AG09309 (cell line): Measurements from ENCODE around the gene FXYD6.

Experiments used
- DNase-seq: peaks from one replicate; pipeline ENCODE4 v3.0.0-alpha.2; 2010; ENCODE audit warnings: low read depth
- H3K4me3 ChIP-seq: 2 replicates; pipeline ENCODE4 v1.5.1; 2011; ENCODE audit warnings: mild to moderate bottlenecking, low read depth, low read length, moderate library complexity; ENCODE audit not compliant: control insufficient read depth
- TF ChIP-seq, protein P1 (sequence below): IDR thresholded peaks from 2 replicates; pipeline ENCODE4 v1.5.1; 2011; ENCODE audit warnings: mild to moderate bottlenecking, low read depth, low read length, inconsistent platforms; ENCODE audit not compliant: insufficient read depth, control insufficient read depth; ENCODE audit errors: missing control alignments

FXYD6 gene

DNA sequence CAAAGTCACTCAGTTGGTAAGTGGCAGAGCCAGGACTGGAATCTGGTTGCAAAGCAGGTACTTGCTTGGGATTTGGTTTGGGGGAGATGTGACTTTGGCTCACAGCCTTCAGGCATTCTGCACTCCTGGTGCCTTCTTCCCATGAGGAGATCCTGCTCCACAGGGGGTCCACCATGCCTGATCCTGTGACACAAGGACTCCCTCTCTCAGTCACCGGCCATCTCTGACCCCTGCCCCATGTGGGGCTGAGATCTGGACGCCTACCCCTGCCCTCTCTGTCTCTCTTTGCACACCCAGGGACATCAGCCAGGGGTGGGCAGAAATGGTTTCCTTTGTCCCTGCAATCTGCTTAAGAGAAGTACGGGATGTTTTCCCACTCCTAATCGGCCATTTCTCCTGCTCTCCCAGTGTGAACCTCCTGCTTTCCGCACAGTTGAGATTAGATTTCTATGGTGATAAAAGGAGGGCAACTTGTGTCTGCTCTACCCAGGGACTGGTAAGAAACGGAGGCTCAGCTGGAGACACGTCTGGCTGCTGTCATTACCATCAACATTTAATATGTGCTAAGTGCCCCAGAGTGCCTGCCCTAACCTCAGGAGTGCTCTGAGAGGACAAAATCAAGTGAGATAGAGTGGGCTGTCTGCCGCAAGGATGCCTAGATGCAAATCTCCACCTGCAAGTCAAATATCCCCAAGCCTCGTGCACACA, 11.1 kb upstream of the FXYD6 start:
- TF ChIP-seq, protein P1, sequence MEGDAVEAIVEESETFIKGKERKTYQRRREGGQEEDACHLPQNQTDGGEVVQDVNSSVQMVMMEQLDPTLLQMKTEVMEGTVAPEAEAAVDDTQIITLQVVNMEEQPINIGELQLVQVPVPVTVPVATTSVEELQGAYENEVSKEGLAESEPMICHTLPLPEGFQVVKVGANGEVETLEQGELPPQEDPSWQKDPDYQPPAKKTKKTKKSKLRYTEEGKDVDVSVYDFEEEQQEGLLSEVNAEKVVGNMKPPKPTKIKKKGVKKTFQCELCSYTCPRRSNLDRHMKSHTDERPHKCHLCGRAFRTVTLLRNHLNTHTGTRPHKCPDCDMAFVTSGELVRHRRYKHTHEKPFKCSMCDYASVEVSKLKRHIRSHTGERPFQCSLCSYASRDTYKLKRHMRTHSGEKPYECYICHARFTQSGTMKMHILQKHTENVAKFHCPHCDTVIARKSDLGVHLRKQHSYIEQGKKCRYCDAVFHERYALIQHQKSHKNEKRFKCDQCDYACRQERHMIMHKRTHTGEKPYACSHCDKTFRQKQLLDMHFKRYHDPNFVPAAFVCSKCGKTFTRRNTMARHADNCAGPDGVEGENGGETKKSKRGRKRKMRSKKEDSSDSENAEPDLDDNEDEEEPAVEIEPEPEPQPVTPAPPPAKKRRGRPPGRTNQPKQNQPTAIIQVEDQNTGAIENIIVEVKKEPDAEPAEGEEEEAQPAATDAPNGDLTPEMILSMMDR = no peak
- no peak overlapping the region for H3K4me3 ChIP-seq
- DNase-seq = no peak

DNA sequence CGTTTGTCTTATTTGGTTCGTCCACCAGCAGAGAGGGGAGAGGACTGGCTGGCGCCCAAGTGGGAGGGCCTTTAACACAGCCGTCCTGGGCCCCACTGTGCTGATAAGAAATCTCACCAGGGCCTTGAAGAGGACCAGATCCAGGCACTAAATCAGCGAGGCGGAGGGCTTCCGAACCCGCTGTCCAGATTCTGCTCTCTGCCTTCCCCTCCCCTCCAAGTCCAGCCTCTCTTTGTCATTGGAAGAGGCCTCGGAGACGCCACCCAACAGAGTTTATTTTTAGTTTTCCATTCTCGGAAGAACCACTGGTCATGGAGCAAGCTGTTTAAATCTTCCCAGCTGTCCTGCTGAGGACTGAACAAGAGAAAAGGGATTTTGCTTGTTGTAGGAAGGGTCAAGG, 9.3 kb upstream of the FXYD6 start:
- TF ChIP-seq, protein P1 = no peak
- no peak overlapping the region for H3K4me3 ChIP-seq
- DNase-seq = no peak

DNA sequence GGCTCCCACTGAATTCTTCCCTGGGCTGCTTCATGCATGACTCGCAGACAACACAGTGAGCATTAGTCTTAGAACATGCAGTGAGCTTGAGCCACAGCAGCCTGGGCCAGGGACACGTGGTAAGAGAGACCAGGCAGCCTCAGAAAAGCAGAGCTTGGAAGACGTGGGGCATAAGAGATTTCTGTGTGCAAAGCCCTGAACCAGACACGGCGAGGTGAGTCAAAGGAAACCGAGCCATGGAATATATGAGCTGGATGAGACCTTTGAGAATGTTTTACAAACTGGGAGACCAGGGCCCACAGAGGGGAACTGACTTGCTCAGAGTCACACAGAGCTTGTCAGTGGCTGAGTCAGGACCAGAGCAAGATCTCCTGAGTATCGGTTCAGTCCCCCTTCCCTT, 8.5 kb upstream of the FXYD6 start:
- no peak overlapping the region for H3K4me3 ChIP-seq
- TF ChIP-seq, protein P1 = no peak
- DNase-seq = no peak

DNA sequence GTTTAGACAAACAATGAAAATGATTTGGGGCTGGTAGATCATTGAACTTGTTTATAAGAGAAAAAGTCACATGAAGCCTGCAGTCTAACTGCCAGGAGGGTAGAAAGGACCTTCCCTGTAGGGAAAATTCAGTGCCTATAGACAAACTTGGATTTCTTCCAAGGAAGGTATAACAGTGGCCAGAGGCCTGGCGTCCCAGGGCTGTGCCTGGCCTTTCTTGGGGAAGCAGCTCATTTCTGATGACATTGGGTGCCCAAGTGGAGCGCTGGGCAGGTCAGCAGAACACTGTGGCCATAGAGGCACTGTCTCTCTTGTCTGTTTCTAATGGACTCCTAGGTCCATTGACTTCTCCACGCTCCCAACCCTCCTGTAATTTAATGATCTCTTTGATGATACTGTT, 6.6 kb upstream of the FXYD6 start:
- no peak overlapping the region for H3K4me3 ChIP-seq
- DNase-seq = no peak
- TF ChIP-seq, protein P1 = no peak

DNA sequence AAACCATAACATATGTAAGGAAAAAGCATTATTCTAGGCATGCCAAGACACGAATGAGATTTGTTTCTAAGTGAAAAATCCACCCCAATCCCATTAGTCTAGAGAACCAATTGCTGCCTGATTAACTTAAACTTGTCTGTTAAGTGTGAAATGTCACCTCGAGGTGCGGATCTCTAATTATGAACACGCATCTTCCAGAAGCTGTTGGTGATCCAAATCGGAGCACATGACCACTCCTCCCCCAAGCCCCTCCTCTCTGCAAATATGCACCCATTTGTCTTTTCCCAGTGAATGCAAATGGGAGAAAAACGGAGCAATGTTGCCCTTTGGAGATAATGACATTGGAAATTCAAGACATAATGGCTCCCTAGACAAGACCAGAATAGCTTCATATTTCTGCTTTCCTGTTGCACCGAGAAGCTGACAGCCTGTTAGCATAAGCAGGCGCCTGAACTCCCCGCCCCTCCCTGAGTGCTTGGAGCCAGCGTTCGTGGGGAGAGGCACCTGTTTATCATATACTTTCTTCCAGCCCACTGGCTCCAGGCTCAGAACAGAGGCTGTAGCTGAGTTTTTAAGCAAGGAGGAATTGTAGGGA, 6.0 kb upstream of the FXYD6 start:
- no peak overlapping the region for H3K4me3 ChIP-seq
- TF ChIP-seq, protein P1 = no peak
- DNase-seq = no peak

DNA sequence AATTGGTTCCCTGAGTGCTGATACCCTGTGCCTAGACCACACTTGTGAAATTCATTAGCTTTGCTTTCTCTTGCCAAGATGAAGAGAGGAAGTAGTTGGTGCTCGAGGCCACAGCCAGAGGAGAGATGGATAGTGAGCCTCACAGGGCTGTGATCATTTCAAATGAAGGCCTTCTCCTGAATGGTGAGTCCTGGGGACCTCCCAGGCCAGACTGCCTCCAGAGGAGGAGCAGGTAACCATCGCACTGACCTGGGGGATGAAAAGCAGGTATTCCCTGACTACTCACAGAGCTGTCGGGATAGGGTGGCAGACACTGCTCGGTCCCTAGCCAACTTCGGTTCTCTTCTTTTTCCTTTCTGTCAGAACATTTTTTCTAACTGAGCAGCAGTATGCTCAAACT, 4.8 kb upstream of the FXYD6 start:
- TF ChIP-seq, protein P1 = no peak
- H3K4me3 ChIP-seq = no peak overlapping the region
- no peak for DNase-seq
